ENCODE data around the gene DPYSL5.

Gene DPYSL5

GRCh38 chr2:26843041-26843440 lies 4.9 kb upstream of the DPYSL5 start:
- DNase-seq (ENCODE audit: low read depth in 1 of 2, low spot score in 1 of 2) = no peak

GRCh38 chr2:26845021-26845420 lies 2.9 kb upstream of the DPYSL5 start:
- no peak for DNase-seq (ENCODE audit: low read depth in 1 of 2, low spot score in 1 of 2)

DNA sequence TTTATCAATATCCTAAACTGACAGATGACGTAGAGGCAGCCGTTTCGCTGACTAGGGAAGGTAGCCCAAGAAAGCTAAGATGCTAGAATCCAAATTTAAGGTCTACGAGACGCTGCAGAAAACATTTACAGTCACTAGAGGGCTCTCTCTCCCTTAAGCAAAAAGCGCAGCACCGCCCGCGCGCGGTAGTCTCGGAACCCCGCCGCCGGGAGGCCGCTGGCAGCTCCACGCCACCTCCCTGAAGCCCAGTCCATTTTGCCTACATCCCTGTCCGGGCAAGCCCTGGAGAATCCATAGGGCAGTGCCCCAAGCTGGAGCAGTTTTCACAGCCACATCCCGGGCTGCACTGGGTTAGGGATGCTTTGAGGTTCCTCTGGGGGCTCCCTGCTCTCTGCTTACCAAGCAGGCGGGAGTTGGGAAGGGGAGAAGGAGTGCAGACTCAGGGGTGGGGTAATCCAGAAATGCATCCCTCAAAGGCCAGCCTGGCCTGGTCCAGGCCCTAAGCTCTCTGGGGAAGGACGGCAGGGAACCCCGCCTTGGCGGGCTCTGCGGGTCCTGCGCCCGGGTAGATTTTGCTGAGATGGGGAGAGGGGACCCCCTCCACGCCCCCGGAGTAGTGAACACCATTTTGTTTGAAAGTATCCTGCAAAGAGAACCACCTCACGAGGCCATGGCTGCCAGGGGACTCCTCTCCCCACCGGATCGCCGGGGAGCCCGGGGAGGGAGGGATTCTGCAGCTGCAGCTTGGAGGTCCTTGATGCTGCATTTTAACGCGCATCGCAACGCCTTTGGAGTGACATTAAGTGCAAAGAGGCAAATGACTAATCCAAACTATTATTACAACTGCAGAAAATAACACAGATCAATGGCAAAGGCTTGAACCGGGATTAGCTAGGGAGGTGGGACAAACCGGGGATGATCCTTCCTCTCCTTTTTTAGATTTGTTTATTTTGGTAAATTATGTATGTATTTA lies 1.3 kb upstream of the DPYSL5 start:
- DNase-seq (ENCODE audit: low read depth in 1 of 2, low spot score in 1 of 2) = peak in 1 of 2 donors; percentile 48

- DNase-seq (ENCODE audit: low read depth in 1 of 2, low spot score in 1 of 2) = no peak
Measured at GRCh38 chr2:26847307-26847654, 651 bp upstream of the DPYSL5 start.

DNA sequence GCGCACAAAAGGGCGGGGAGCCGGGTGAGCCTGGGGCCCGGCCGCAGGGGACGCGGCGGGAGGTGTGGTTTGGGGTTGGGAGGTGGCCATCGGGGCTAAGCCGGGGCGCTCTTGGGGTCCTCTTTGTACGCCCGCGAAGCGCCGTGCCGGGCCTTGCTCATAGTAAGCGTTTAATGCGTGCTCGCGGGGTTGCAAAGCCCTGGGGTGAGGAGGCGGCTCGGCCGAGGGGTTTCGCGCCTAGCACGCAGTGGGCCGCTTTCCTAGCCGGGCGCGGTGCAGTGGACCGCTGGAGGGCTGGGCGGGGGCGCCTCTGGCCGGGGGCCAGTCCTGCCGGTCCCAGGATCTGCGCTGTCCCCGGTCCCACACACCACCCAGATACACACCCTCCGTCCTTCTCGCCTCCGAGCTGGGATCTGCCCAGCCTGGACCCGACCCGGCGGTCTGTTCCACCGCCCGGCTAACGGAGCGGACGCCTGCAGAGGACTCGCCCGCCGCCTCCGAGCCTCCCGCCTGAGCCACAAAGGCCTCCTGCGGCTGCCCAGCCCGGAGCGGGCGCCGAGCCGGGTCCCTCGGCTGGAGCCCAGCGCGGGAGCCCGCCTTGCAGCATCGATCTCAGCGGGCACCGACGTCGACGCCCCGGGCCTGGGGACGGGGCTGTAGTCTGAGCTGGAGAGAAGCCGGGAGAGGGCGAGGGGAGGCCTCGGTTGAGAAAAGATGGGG lies 564 bp downstream of the DPYSL5 start:
- no peak for DNase-seq (ENCODE audit: low read depth in 1 of 2, low spot score in 1 of 2)

DNA sequence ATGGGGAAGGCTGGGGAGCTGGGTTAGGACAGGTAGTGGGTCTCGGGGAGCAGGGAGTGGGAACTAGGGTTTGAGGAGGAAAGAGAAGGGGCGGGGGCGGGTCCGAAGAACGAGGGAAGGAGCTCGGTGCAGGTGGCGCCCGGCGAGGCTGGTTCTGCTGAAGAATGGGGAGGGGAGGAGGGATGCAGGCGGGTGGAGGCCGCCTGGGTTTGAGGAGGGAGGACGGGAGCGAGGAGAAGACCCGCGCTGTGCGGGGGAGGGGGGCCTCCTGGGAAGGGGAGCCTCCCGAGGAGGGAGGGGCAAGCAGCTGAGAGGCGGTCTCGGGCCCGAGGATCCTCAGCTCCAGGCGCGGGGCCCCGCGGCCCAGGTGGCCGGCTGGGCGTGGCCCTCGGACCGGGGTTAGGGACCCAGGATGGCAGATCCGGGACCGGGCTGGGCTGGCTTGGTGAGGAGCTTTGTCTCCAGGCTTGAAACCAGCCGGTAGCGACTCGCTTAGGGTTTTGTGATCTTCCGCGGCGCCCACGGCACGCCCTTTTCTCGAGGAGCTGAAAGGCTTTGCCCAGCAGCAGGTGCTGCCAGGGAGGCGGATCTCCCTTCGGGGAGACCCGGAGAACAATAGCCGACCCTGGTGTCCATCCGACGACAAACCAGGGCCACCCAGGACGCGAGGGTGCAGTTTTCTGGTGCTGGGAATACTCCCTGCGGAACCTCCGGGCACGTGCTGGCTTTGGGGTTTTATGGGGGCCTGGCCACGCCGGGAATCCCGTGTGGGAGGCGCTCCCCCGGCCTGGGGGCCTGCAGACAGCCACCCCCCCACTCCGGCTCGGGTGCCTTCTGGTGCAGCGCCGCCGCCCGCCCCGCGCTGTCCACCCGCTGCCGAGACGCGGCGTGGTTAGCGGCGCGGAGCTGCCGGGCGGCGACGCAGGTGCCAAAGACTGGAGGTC lies 1.4 kb downstream of the DPYSL5 start:
- DNase-seq (ENCODE audit: low read depth in 1 of 2, low spot score in 1 of 2) = no peak

DNA sequence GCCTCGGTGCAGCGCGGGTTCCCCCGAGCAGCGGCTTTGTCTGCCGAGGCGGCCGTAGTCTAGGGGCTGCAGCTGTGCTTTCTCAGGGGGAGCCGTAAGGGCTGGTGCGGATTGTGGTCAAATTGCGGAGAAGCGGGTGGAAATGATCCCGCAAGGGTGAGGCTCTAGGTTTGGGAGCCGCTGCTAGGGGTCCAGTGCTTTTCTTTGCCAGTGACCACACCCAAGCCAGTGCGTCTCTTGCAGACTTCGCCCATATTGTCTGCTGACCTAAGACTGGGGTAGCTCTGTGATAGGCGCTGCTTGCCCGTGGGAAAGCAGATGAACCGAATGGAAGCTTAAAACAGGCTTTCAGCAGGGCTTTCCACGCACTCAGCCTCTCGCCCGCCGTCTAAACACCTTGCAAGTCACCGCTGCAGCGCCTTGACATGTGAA lies 2.1 kb downstream of the DPYSL5 start:
- DNase-seq (ENCODE audit: low read depth in 1 of 2, low spot score in 1 of 2) = no peak

DNA sequence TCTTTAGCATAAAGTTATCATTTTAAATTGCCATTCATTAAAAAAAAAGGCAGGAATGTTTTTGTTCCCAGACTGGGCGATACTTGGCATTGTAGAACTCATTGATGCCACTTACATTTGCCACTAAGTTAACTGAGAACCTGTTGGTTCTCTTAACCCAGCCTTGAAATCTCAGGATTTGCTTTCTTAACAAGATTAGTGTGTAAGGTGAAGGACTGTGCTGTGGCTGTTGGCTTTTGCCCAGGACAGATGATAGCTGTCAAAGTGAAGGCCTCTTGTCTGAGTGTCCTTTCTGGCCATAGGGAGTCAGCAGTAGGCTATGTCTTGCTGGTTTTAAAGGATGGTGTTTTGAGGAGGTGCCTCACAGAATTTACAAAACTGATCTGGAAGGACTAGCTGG lies 2.6 kb downstream of the DPYSL5 start:
- no peak for DNase-seq (ENCODE audit: low read depth in 1 of 2, low spot score in 1 of 2)

- no peak for DNase-seq (ENCODE audit: low read depth in 1 of 2, low spot score in 1 of 2)
Measured at GRCh38 chr2:26852405-26853306, 4.7 kb downstream of the DPYSL5 start.

DNA sequence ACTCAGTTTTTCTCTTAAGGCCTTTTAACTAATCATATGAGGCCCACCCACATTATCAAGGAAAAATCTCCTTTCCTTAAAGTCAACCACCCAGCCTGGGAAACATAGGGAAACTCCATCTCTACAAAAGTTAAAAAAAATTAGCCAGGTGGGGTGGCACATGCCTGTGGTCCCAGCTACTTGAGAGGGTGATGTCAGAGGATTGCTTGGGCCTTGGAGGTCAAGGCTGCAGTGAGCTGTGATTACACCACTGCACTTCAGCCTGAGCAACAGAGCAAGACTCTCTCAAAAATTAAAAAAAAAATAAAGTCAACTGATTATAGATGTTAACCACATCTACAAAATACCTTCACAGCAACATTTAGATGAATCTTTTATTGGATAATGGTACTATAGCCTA lies 5.8 kb downstream of the DPYSL5 start:
- no peak for DNase-seq (ENCODE audit: low read depth in 1 of 2, low spot score in 1 of 2)

DNA sequence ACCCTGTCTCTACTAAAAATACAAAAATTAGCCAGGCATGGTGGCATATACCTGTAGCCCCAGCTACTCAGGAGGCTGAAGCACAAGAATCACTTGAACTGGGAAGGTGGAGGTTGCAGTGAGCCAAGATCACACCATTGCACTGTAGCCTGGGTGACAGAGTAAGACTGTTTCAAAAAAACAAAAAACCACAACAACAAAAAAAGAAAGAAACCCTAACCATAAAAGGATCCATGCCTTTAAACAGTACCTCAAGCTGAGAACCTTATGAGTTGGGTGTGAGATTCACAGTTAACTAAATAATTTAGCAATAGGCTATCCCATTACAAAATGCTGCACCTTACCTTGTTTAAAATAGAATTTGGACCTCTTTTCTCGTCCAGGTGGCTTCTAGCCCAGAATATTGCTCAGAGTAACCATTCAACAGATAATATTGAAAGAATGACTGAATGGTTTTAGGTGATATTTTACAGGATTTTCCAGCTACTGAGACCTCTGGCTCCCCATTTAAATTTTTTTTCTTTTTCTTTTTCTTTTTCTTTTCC lies 6.4 kb downstream of the DPYSL5 start:
- no peak for DNase-seq (ENCODE audit: low read depth in 1 of 2, low spot score in 1 of 2)

- DNase-seq (ENCODE audit: low read depth in 1 of 2, low spot score in 1 of 2) = no peak
Measured at GRCh38 chr2:26855466-26855865, 7.5 kb downstream of the DPYSL5 start.

GRCh38 chr2:26859622-26860021 lies 11.7 kb downstream of the DPYSL5 start:
- DNase-seq (ENCODE audit: low read depth in 1 of 2, low spot score in 1 of 2) = no peak

DNA sequence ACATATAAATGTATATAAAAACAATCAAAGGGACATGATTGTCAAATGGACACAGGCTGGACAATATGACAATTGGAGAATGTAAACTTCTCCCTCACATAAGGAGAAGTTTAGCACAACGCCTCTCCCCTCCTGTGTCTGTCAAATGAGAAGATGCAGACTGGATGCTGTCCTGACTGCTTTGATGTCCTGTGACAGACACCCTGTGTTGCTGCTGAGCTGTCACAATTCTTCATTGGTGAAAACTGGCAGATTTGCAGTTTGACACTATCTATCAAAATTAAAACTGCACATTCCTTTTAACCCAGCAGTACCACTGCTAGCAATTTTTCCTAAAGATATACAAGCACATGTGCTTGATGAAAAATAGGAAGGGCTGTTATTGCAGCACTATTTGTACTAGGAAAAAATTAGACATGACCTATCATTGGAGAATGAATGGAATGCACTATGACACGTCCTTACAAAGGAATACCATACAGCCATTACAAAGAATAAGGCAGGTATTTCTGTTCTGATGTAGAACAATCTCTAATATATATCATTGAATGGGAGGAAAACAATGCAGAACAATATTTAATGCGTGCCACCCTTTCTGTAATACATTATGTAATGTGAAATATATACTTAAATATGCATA lies 12.4 kb downstream of the DPYSL5 start:
- no peak for DNase-seq (ENCODE audit: low read depth in 1 of 2, low spot score in 1 of 2)

DNA sequence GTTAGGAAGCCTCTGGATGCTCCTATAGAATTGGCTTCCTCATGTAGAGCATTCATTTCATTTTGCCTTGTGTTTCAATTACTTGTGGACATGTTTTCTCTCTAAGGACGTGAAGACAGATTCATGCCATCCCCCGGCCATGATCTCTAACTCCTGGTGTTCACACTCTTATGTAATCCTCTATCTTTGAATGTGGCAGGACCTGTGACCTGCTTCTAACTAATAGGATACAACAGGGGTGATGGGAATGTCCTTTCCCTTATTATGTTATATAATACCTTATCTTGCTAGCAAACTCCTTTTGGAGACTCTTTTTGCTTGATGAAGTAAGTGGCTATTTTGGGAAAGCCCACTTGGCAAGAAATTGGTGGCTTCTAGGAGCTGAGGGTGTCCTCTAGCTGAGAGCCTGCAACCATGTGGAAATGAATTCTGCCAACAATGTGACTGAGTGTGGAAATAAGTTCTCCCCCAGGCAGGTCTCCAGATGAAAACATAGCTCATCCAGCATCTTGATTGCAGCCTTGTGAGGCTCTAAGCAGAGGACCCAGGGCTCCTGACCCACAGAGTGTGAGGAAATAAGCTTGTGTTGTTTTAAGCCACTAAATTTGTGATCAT lies 13.8 kb downstream of the DPYSL5 start:
- DNase-seq (ENCODE audit: low read depth in 1 of 2, low spot score in 1 of 2) = no peak

- no peak for DNase-seq (ENCODE audit: low read depth in 1 of 2, low spot score in 1 of 2)
Measured at GRCh38 chr2:26864226-26864625, 16.3 kb downstream of the DPYSL5 start.

DNA sequence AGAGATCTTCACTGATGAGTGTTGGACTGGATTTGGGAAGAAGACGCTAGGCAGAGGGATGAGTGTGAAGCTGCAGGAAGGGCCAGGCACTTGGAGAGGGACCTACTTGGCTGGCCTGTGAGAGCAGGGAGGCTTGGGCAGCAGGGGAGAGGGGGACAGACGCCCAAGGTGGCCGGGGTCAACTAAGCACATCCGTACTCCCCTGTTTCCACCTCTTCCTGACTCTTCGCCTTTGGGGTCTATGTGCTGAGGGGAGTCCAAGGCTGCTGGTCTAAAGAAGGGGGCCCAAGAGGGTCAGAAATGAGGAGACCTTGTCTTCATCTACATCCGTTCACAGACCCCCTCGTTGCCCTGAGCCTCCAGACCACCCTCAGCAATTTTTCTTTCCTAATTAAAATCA lies 16.7 kb downstream of the DPYSL5 start:
- DNase-seq (ENCODE audit: low read depth in 1 of 2, low spot score in 1 of 2) = no peak

DNA sequence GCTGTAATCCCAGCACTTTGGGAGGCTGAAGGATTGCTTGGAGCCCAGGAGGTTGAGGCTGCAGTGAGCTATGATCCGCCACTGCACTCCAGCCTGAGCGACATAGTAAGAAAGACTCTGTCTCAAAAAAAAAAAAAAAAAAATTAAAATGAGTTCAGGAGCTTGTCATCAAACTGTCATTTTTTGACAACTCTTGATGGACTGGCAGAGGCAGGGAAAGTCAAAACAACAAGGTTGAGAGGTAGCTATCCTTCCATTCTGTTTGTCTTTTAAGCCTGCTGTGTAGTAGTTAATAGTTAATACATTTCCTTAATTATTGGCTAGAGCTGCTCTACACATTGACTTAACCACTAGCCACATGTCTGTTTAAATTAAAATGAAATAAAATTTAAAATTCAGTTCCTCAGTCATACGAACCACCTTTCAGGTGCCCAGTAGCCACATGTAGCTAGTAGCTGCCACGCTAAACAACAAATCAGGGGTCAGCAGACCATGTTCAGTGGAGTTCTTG lies 22.7 kb downstream of the DPYSL5 start:
- DNase-seq (ENCODE audit: low read depth in 1 of 2, low spot score in 1 of 2) = no peak
